NCI-H748 treated with DMSO at 0.1 percent for 48 hours (cell line): ENCODE data around the gene BTBD16.

Experiments
- DNase-seq: peaks from one replicate; lab custom pipeline; 2025; lab: John Stamatoyannopoulos, UW

BTBD16 gene

DNA sequence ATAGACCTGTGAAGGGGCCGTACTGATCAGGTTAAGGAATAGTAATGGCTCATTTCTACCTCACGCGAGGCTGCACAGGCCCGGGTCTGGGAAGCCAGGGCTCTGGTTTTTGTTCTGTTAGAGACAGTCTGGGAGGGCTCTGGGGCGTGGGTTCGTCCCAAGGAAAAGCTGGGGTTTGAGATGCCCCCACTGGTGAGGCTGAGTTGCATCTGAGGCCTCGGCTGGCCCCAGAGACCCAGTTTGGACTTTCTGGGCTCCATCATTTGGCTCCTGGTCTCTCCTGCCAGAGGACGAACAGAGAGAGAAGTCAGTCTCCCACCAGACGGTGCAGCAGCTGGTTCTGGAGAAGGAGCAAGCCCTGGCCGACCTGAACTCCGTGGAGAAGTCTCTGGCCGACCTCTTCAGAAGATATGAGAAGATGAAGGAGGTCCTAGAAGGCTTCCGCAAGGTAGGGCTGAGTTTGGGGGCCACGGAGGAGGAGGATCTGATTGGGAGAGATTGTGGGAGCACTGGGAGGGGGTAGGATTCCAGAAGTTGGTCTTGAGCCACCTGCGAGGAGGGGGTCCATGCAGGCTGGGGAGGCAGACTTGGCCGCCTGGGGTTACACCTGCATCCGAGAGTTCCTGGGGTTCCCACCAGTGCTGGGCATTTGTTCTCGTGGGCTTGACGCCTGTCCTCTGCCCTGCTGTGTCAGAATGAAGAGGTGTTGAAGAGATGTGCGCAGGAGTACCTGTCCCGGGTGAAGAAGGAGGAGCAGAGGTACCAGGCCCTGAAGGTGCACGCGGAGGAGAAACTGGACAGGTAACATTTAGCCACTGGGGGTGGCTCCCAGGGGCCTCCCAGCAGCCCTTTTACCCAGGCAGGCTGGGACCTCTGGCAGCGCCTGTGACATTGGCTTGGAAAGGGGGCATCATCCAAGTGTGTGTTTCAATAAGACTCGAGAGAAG, 22.5 kb upstream of the BTBD16 start:
- no peak for DNase-seq

DNA sequence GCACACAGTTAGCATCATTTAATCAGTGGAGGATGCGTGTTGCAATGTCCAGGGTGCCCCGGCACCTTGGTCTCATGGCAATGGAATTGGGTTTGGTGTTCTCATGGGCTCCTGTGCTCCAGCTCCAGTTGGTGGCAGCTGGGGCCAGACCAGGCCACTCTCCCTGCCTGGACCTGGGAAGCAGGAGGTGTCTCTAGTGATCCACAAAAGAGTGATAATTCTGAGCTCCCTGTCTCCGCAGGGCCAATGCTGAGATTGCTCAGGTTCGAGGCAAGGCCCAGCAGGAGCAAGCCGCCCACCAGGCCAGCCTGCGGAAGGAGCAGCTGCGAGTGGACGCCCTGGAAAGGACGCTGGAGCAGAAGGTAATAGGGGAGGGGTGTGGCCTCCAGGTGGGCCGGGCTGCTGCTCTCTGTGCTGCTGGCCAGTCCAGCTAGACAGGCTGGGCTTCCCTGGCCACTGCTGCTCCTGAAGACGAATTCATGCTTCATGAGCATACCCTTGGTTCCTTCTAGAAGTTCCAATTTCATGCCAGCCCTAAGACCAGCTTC, 21.7 kb upstream of the BTBD16 start:
- DNase-seq: no peak

DNA sequence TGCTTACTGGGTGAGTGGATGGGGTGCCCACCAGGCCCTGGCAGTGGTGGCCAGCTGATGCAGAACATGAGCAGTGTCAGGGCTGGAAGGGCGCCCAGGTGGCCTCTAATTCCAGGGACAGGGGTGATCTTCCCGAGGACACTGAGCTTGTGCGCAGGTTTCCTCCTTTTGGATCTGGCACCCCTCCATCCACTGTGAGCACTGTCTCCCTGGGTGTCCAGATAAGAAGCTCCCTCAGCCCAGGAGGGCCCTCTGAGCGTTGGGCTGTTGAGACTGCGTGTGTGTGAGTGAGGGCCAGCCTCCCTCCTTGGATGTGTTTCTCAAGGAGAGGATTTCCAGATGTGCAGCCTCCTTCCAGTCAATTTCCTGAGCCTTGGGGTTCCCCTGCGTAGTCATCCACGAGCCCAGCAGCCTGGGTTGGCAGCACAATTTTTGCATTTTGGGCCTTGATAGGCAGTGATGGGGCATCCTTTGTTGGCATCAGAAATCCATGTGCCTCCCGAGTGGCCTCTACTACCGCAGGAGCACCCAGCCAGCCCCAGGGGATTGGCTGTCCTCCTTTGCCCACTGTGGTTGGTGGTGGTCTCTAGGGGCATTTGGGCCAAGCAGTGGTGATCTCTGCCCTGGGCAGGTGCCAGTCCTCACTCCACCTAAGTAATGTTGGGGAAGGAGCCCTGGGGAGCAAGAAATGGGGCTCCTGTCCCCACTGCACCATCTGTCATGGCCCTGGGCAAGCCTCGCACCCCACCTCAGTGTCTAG, 20.9 kb upstream of the BTBD16 start:
- DNase-seq: no peak

DNA sequence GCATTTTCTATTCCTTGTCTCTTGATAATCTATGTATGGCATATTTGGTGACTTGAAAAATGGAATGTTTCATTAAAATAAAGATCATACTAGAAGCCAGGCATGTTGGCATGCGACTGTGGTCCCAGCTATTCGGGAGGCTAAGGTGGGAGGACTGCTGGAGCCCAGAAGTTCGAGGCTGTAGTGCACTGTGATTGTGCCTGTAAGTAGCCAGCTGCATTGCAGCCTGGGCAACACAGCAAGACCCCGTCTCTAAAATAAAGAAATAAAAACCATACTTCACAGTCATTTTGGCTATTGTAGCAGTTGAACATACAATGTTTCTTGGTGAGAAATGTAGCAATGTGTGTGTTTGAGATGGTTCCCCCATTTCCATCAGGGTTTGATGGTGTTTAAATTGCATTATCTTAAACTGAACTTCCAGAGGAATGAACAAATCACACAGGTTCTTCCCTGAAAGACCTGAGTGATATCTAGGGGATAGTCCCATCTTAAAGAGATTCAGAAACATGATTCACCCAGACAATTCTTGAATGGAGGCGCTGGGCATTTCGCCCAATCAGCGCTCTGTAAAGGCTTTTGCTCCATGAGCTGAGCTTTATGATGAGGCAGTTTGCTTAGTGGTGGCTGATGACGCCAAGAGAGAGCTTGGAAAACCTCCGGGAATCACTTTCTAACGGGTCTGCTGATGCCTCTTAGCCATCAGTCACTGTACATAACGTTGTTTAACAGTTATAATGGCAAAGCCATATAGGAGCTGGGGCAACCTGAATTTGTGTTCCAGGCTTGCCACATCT, 19.4 kb upstream of the BTBD16 start:
- DNase-seq: no peak

DNA sequence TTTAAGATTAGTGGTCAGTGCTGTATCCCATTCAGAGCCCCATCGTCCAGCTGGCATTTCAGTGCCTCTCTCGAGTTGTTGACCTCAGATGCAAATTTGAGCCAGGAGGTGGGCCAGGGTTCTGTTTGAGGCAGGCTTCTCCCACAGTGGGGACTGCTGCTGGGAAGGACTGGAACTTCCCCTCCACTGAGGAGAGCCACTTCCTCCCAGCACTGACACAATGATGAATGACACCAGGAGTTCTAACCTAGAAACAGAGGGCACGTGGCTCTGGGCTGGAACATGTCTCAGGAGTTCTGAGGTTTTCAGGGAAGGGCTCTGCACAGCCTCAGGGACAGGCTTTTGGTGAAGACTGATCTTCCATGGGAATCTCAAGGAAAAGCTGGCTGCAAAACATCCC, 18.3 kb upstream of the BTBD16 start:
- DNase-seq: no peak

DNA sequence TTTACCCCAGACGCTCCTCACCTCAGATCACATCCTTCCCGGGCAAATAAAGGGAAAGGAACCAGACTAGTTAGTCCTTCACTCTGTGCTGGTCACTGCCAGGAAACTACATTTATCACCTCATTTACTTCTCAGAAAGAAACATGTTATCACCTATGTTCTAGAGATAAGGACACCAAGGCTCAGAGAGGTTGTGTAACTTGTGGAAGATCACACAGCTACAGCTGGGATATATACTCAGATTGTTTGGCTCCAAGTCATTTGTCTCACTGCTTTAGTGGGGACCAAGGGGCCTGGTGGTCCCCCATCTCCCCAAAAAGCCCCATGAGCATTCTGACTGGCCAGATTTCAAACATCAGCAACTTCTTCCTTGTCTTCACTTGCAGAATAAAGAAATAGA, 17.5 kb upstream of the BTBD16 start:
- no peak for DNase-seq

DNA sequence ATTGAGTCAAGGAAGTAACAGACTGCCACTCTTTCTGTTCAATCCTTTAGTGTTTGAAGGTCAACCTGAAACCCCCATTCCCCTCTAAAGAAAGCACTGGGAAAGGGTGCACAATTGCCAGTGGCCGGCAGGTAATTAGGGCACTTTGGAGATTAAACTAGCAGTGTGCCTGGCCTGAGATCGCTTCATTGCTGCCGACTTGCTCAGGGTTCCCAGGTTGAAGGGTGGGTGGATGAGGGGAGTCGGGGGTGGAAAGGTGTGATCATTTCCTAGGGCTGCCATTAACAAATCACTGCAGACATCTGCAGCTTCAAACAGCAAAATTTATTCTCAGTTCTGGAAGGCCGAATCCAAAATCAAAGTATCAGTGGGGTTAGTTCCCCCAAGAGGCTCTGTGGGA, 16.3 kb upstream of the BTBD16 start:
- no peak for DNase-seq

DNA sequence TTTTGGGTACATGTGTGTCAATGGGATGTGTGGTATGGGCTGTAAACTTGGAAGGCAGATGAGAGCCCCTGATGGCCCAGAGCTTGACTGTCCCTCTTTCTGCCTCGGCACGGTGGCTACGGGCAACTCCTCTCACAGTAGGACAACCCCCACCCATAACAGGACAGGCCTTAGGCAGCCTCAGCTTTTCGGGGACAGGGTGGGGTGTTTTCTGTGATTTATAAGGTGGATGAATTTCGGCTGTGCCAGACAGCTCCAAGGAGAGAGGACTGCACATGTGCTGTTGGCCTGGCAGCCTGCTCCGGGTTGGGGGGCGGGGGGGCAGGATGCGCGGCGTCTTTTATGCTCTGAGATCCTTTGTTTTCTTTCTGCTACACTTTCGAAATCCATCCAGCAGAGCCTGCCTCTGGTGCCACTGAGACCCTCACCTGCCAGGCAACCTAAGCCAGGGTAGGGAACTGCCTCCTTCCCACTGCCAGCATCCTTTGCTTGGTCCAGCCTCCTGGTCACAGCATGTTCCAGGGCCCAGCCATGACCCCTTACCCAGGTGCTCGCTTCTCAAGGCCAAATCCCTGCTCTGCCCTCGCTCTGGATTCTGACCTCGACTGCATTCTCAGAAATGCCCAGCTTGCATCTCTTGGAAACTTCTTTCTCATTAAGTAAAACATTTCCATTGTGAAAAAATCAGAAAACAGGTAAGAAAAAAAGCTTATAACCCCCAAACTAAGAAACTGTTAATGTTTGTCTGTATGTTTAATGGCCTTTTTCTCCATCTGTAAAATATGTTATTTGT, 15.4 kb upstream of the BTBD16 start:
- no peak for DNase-seq

DNA sequence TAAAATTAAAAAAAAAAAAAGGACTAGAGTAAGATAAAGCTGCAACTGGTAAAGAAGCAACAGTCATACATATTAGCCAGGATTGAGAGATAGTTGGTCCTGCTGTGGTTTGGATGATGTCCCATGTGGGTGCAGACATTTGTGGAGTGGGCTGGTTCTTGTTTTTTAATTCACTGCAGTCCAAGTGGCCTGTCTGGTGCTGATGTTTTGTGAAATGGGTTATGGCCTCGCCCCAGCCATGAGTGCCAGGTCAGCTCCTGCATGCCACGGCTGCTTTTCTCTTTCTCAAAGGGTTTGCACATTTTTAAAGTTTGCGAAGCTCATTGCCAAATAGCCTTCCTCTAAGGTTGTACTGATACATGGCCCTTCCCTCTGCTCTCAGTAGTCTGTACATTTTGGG, 14.1 kb upstream of the BTBD16 start:
- no peak for DNase-seq

DNA sequence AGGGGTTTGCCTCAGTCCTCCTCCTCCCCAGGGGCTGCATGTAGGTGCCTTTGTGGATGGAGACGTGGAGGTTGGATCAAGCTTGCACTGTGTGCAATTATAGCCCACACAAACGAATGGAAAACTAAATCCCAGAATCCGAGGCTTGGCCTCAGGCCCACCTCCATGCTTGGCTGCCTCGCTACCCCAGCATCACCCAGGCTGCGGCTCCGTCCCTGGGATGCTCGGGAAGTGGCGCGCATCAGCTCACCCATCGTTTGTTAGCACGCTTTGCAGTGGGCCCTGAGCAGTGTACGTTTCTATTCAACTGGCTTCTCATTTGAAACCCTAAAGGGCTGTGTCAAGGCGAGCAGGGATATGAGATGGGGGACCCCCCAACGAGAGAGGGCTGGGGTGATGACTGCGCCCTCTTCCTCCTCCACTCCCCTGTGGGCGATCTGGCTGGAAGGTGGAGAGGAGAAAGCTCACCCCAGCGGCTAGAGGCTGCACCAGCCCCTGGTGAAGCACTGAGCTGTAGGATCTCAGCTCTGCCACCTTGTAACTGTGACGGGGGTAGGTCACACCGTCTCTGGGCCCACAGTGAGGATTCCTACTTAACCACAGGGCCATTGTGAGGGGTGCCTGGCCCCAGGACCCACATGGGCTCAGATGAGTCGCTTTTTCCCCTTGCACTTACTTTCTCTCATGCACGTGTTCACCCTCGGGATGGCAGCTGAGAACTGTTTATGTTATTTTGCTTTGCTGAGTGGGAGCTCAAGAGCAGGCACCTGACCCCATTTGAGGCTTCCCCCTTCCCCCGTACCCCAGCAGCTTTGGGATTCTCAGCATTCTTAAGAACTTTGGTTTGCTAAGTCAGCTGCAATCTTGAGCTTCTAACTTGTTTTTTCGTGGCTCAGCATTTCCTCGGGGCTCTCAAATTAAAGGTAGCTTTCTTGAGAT, 12.7 kb upstream of the BTBD16 start:
- DNase-seq: no peak

DNA sequence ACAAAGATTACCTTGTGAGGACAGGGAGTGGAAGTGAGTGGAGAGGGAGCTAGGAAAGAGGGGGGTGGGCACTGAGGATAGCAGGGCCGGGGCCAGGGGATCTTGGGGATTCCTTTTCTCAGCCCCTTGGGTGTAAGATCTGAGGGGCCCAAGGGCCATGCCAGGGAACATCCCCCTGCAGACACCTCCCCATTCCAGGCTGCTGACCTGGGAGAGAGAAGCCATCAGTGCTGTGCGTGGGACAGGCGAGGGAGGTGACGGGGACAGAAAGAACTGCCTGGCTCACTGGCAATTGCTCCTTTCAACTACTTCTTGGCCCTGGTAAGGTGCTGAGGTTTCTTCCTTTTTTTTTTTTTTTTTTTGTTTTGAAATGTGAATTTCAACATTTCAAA, 12.0 kb upstream of the BTBD16 start:
- no peak for DNase-seq

DNA sequence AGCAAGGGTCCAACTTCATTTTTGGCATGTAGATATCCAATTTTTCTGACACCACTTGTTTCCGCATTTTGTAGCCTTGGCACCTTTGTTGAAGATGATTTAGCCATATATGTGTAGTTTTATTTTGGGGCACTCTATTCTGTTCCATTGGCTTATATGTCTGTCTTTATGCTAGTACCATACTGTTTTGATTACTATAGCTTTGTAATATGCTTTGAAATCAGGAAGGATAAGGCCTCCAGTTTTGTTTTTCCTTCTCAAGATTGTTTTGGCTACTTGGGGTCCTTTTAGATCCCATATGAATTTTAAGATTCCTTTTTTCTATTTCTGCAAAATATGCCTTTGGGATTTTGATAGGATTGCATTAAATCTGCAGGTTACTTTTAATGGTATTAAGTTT, 9.5 kb upstream of the BTBD16 start:
- no peak for DNase-seq

DNA sequence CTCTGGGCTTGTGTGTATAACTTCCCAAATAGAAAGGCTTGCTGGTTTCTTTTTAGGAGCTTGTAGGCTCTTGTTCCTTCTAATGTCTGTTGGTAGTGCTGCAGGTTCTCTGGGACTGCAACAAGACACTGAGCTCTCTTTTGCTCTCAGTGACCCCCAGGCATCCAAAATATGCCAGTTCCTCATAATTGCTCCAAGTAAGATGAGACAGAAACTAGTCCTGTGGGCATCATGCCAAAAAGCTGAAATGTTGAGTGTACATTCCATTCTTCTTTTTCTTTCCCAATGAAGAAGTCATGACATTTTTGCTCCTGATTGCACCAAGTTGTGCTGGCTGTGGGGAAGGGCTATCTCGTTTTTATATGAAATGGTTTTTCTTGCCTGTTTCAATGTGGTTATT, 7.1 kb upstream of the BTBD16 start:
- DNase-seq: no peak

DNA sequence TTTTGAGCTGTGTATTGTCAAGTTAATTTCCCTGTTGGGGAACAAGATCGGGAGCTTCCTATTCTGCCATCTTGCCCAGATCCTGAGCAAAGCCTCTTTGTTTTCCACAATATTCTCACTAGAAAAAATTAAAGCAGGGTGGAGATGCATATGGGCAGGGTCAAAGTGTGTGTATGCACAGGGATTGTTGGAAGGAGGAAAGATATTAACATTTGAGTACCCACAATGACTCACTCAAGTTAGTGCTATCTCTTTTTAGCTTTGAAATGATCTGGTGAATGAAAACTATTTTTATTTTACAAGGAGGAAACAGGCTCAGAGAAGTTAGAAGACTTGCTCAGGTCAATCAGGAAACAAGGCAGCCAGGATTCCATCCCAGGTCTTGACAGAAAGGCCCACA, 6.7 kb upstream of the BTBD16 start:
- no peak for DNase-seq

DNA sequence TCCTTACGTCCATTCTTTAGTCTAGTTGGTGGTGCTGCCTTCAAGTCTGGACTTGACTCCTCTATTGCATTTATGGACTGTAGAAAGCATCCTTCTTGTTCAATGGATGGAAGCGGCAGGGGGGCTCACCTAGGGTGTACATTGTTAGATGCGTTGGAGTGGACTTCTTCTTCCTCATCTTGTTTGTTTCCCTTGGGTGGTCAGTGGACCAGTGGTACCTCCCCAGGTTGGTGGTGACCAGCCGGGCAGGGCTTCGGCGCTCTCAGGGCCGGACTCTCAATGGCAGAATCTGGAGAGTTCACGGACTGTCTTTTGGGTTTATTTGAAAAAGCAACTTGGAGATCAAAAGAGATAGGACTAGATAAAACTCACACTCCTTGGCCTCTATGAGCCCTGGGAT, 6.2 kb upstream of the BTBD16 start:
- DNase-seq: no peak

DNA sequence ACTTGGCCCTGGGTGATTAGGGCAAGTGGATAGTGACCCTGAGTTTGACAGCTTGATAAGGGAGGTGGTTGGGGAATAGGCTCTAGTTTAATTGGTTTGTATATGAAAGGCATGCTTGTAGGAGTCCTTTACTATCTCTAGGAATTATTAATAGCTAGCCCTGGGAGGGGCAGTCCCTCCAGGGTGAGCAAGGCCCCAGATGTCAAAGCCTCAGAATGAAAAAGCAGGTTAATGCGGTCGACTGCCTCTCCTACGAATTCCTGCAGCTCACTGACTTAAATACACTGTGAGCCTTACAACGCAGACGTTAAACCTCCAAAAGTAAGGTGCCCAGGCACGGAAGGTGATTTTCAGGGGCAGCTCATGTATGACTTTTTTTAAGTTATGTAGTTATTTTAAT, 5.2 kb upstream of the BTBD16 start:
- DNase-seq: no peak

DNA sequence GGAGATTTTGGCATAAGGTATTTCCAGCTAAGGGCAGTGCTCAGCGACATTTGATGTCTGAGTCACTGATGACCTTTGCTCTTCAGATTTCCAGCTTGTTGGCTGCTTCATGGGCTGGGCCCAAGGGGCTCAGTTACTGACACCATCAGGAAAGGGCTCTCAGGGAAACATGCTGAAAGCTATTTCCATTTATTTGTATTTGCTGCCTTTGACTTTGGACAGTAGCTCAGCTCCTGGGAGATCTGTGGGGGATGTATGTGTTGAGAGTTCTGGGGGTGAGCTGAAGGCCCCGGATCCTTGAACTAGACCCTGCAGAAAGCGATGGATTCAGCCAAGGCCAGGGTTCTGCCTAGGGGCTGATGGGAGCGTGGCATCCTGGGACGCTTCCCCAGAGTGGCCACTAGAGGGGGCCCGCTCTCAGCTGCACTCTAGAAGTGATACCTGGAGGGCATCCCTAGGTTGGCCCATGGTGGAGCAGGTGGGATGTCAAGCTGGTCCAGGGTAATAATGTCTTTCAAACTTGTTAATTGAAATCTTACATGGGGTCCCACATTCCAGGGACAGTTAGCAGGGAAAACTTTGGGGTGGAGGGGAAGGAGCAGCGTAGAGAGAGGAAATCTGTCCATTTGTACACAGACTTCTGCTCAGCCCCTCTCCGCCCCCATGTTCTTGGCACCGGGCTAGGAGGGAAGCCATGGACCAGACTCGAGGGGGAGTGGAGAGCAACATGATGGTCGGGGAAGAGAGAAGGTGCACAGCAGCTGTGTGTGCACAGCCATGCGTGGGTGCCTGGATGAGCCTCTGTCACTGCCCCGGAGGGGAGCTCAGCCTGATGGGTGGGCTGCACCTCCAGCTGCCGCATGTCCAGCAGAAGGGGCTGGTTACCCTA, 3.0 kb upstream of the BTBD16 start:
- DNase-seq: no peak

DNA sequence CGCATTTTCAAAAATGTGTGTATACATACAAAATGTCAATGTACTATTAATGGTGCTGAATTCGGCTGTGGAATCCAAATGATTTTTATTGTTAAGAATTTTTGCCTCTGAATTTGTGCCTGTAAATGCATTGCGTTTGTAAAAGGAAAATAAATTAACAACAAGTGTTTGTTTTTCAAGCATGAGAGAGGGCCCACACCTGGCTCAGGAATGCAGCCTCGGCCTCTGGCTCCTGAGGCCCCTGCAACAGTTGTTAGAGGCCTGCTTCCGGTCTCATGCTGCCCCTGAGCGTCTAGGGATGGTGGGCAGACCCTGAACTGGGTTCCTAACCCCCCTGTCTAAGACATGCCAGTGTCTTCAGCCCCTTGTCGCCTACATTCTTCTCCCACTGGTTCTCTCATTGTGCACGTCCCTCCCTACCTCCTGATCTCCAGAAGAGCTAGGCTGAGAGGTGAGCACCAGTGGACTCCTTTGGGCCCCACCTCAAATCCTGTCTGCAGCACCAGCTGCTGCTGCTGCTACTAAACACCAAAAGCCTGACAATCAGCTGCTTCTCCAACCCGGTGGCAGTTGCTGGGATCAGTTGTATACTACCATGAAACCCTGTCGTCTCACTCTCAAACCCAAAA, 1.9 kb upstream of the BTBD16 start:
- no peak for DNase-seq
